Ovary (tissue), 3 donors: ENCODE measurements around the gene PLBD2.

Source experiments
- EP300 ChIP-seq: sonication (generic); formaldehyde crosslinking; IDR thresholded peaks from one replicate; pipeline ENCODE4 v1.6.1; 2017; ENCODE audit warnings: antibody characterized with exemption
- POLR2A ChIP-seq: fragments of 450-650 bp; IDR thresholded peaks from one replicate; pipeline ENCODE4 v1.6.1; 2017; ENCODE audit warnings: antibody characterized with exemption, mild to moderate bottlenecking, moderate library complexity
- TF ChIP-seq, protein P1 (sequence below), 3 donors: fragments of 450-650 bp in 2 of 3; fragments of 200-600 bp in 1 of 3; IDR thresholded peaks; one replicate each; pipeline versions ENCODE4 v1.5.1 to v1.8.0; 2016 to 2022; ENCODE audit warnings: antibody characterized with exemption in 3 of 3, mild to moderate bottlenecking in 1 of 3
- donor health status: DM: no; HTN: no; CAD: no.

GRCh38 chr12:113416091-113416754 lies 57.8 kb downstream of the PLBD2 start:
- TF ChIP-seq POLR2A (no peak), EP300 (no peak)
- TF ChIP-seq, protein P1, sequence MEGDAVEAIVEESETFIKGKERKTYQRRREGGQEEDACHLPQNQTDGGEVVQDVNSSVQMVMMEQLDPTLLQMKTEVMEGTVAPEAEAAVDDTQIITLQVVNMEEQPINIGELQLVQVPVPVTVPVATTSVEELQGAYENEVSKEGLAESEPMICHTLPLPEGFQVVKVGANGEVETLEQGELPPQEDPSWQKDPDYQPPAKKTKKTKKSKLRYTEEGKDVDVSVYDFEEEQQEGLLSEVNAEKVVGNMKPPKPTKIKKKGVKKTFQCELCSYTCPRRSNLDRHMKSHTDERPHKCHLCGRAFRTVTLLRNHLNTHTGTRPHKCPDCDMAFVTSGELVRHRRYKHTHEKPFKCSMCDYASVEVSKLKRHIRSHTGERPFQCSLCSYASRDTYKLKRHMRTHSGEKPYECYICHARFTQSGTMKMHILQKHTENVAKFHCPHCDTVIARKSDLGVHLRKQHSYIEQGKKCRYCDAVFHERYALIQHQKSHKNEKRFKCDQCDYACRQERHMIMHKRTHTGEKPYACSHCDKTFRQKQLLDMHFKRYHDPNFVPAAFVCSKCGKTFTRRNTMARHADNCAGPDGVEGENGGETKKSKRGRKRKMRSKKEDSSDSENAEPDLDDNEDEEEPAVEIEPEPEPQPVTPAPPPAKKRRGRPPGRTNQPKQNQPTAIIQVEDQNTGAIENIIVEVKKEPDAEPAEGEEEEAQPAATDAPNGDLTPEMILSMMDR (IDR thresholded peaks at IDR 0.05): no peak
